ENCODE results near the gene PLCL1. TPM values are rescaled to one million over a fixed set of nuclear protein-coding genes. Genes with fewer than 3 reads are reported as not detected.

The PLCL1 gene
- total RNA-seq, 1 experiment from 2014 or later: not detected

- H3K9me3 ChIP-seq (ENCODE audit: insufficient read depth, low read depth): no peaks in the 10 kb centered on the region
- no peak overlapping the region for H3K4me3 ChIP-seq
- H3K9me2 ChIP-seq (ENCODE audit: insufficient read depth): no peaks in the 10 kb centered on the region
- ChIA-PET POLR2A (ENCODE audit: unreplicated experiment) (no interaction called here), CTCF (no interaction called here)
- no peak overlapping the region for H3K4me2 ChIP-seq
- BruUV-seq (replicated peaks): no TSS peak
- no peaks in the 10 kb centered on the region for H3K36me3 ChIP-seq (ENCODE audit: low read depth)
- no peak for DNase-seq
- no peaks in the 10 kb centered on the region for H3K4me1 ChIP-seq (replicated peaks; ENCODE audit: insufficient read depth)
- H3K79me2 ChIP-seq (ENCODE audit: low read depth): no peaks in the 10 kb centered on the region
- no peak overlapping the region for H2AFZ ChIP-seq
- H3K27me3 ChIP-seq (ENCODE audit: insufficient read depth, low read depth): no peaks in the 10 kb centered on the region
- intact Hi-C loops (cut with micrococcal nuclease; ENCODE audit: unreplicated experiment): no loop called here
- no peaks in the 10 kb centered on the region for H4K20me1 ChIP-seq (ENCODE audit: insufficient read depth)
- H3F3A ChIP-seq (ENCODE audit: insufficient read depth, low read depth): no peaks in the 10 kb centered on the region
- no peak for TF ChIP-seq CTCF (conservative IDR thresholded peaks at IDR 0.05)
- no peak for TF ChIP-seq EZH2 (IDR thresholded peaks at IDR 0.05; ENCODE audit: low read depth)
- no peak overlapping the region for H3K27ac ChIP-seq
These were observed 374.4 kb downstream of the PLCL1 start for GRCh38 chr2:198178766-198179165.

- H3K9me2 ChIP-seq (ENCODE audit: insufficient read depth): no peaks in the 10 kb centered on the region
- DNase-seq: no peak
- BruUV-seq (replicated peaks): no TSS peak
- ChIA-PET POLR2A (ENCODE audit: unreplicated experiment) (no interaction called here), CTCF (no interaction called here)
- H3K36me3 ChIP-seq (ENCODE audit: low read depth): no peaks in the 10 kb centered on the region
- TF ChIP-seq EZH2 (IDR thresholded peaks at IDR 0.05; ENCODE audit: low read depth): no peak
- no peak for TF ChIP-seq CTCF (conservative IDR thresholded peaks at IDR 0.05)
- no peaks in the 10 kb centered on the region for H3F3A ChIP-seq (ENCODE audit: insufficient read depth, low read depth)
- no peaks in the 10 kb centered on the region for H3K79me2 ChIP-seq (ENCODE audit: low read depth)
- intact Hi-C loops (cut with micrococcal nuclease; ENCODE audit: unreplicated experiment): no loop called here
- no peaks in the 10 kb centered on the region for H3K9me3 ChIP-seq (ENCODE audit: insufficient read depth, low read depth)
- no peaks in the 10 kb centered on the region for H3K27me3 ChIP-seq (ENCODE audit: insufficient read depth, low read depth)
- no peaks in the 10 kb centered on the region for H4K20me1 ChIP-seq (ENCODE audit: insufficient read depth)
- H2AFZ ChIP-seq: no peak overlapping the region
- H3K4me1 ChIP-seq (replicated peaks; ENCODE audit: insufficient read depth): no peaks in the 10 kb centered on the region
- H3K4me3 ChIP-seq: no peak overlapping the region
- no peak overlapping the region for H3K4me2 ChIP-seq
- H3K27ac ChIP-seq: no peak overlapping the region
These were observed 381.9 kb downstream of the PLCL1 start for GRCh38 chr2:198186257-198186656.

- CTCF ChIA-PET: no interaction called here
- no peak for DNase-seq
- no TSS peak for BruUV-seq (replicated peaks)
These were observed 383.4 kb downstream of the PLCL1 start for GRCh38 chr2:198187841-198188240.

More at GRCh38 chr2:198187841-198188240, 383.4 kb downstream of the PLCL1 start:
- Histone ChIP-seq H3K9me3 (ENCODE audit: insufficient read depth, low read depth) (no peaks in the 10 kb centered on the region), H3K79me2 (ENCODE audit: low read depth) (no peaks in the 10 kb centered on the region), H3F3A (ENCODE audit: insufficient read depth, low read depth) (no peaks in the 10 kb centered on the region), H3K27me3 (ENCODE audit: insufficient read depth, low read depth) (no peaks in the 10 kb centered on the region), H3K4me2 (no peak overlapping the region), H3K4me1 (replicated peaks; ENCODE audit: insufficient read depth) (no peaks in the 10 kb centered on the region), H4K20me1 (ENCODE audit: insufficient read depth) (no peaks in the 10 kb centered on the region), H3K4me3 (no peak overlapping the region), H3K36me3 (ENCODE audit: low read depth) (no peaks in the 10 kb centered on the region), H2AFZ (no peak overlapping the region), H3K9me2 (ENCODE audit: insufficient read depth) (no peaks in the 10 kb centered on the region), H3K27ac (no peak overlapping the region)
- POLR2A ChIA-PET (ENCODE audit: unreplicated experiment): no interaction called here
- intact Hi-C loops (cut with micrococcal nuclease; ENCODE audit: unreplicated experiment): no loop called here
- TF ChIP-seq CTCF (conservative IDR thresholded peaks at IDR 0.05) (no peak), EZH2 (IDR thresholded peaks at IDR 0.05; ENCODE audit: low read depth) (no peak)

Measured in PC-9 (cell line).